Glomerular endothelial cell (primary cell): ENCODE measurements around the gene ABCC5. TPM values are rescaled to one million over a fixed set of nuclear protein-coding genes. Genes with fewer than 3 reads are reported as not detected.

Source experiments
- DNase-seq: peaks from one replicate; pipeline ENCODE4 v3.0.0-alpha.2; 2011; ENCODE audit warnings: low read depth, low spot score; ENCODE audit errors: extremely low read depth
- total RNA-seq: library from RNA; depleted of rRNA; stranded (reverse); fragments of >200 nt; gene quantifications from 2 replicates; pipeline ENCODE4 v1.2.3, GENCODE V29; 2015

Gene ABCC5
- total RNA-seq, 1 donor from 2014 or later: 12.2 TPM

DNA sequence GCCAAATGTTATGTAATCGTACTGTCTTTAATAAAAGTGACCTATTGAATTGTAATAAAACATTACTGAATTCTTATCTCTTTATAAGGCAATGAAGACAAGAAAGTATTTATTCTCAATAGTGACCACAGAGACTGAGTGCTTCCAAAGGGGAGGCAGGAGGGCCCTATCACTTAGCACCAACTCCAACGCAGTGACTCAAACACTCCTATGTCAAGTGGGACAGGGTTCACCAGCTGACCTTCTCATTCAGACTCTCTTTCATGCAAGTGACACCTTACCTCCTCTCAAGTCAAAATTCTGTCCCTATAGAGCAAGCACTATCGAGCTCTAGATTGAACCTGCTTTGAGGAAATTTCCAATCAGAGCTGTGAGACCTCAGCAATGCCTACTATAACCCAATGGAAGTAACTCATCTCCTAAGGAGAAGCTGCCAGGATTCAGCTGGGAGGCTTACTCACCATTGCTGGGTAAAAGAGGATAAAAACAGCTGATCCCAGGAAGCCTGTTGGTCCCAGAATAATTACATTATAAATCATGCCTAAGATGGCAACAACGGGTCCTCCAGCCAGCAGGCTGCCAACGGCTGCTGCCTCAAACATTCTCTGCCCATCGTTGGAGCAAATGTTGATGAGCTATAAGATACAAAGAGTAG lies 35.6 kb downstream of the ABCC5 start:
- DNase-seq: no peak

GRCh38 chr3:183980403-183980802 lies 37.3 kb downstream of the ABCC5 start:
- DNase-seq: no peak

- no peak for DNase-seq
Observed at GRCh38 chr3:183975981-183976662, 41.6 kb downstream of the ABCC5 start.

DNA sequence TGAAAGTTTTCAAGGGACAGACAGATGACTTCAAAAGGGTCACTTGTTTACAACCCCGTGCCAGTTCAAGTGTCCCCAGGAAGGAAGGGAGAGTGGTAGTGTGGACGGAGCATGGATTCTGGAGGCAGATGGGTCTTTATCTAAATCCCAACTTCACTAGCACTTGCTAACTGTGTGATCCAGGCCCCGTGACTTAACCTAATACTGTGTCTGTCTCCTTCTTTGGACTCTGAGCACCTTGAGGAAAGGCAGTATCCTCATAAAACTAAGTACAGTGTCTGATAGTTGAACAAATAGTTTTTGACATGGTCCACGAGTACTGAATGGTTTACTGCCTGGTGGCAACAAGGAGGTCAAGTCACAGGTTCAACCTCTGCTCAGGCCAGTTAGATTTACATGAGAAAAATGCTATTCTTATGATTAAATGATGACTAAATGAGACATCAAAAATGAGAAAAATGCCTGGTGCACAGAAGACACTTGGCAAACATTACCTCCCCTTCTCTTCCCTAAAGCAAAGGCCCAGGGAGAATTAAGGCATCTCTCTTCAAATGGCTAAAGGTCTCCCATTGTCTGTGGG lies 48.9 kb downstream of the ABCC5 start:
- no peak for DNase-seq

DNA sequence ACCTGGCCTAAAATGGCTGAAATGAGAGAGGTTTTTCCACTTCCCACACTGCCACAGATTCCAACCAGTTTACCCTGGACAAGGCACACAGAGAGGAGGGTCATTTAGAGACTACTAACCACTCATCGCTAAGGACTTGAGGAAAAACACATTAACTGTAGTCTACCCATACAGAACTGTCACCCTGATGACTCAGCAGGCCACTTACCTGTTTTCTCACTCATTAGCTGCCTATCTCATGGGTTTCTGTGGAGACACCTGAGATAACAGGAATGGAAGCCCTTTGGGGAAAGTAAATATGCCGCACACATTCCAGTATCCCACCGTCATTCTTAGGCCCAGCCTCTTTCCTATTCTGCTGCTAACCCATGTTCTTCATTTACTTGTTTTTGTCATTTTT lies 50.0 kb downstream of the ABCC5 start:
- no peak for DNase-seq

DNA sequence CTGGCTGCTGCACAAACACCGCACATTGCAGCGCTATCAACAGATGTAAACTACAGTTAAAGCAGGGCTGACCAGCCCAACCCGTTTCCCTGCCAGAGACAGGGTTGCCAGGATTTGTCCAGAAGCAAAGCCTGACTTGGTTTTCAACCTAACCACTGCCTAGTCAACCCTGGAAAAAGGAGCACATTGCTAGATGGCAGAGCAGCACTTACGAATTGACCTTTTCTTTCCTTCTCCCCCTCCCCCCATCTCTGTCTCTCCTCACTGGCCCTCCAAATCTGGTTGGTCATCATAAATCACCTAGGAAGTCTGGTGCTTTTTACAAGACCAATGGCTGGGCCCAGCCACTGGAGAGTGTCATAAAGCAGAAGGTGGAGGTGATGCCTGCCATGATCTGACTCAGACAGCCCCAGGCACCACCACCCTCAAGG lies 51.3 kb downstream of the ABCC5 start:
- no peak for DNase-seq

DNA sequence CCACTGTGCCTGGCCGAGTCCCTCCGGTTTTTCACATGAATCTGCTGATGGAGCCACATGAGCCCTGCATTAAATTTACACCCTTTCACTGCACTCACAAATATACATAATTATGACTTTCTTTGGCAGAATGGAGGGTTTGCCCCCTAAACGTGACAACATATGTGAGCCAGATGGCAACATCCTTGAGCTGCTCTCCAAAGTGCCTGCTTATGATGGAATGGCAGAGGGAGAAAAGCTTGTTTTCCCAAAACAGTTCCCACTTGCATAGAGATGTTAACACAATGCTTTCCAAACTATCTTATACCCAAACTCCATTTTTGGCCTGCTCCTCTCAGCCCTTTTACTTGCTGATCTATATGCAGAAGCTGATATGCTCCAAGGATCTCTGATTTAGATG lies 54.9 kb downstream of the ABCC5 start:
- no peak for DNase-seq

DNA sequence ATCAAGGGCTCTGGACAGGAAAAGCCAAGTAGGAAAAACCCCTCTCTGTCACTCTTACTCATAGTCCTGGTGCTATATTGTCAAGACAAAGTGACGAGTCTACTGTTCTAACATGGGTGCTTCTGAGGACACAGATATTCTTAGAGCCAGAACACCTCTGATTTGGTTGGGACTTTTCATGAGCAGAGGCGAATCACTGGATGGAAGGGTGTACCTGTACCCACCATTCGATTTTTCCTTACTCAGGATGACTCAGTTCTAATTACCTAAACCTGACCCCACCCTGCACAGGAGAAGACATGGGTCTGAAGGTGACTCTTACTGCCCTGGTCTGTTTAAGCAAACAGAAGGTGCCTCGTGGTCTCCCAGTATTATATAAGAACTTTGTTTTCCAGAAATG lies 58.5 kb downstream of the ABCC5 start:
- no peak for DNase-seq

DNA sequence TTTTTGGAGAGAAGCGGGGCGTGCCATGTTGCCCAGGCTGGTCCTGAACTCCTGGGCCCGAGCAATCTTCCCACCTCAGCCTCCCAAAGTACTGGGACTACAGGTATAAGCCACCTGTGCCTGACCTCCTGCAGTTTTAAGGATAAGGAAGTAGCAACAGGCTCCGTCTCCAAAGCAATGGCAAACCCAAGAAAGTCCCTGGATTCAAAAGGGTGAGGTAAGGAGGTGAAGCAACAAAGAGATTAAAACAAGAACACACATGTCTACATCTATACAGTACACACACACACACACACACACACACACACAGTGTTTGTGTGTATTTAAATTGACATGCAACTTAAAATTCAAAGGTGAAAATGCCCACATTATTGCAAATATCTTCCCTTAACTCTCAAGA lies 58.9 kb downstream of the ABCC5 start:
- no peak for DNase-seq

GRCh38 chr3:183958226-183958625 lies 59.5 kb downstream of the ABCC5 start:
- no peak for DNase-seq

GRCh38 chr3:183954875-183955274 lies 62.8 kb downstream of the ABCC5 start:
- DNase-seq: no peak

GRCh38 chr3:183953471-183954070 lies 64.1 kb downstream of the ABCC5 start:
- no peak for DNase-seq

DNA sequence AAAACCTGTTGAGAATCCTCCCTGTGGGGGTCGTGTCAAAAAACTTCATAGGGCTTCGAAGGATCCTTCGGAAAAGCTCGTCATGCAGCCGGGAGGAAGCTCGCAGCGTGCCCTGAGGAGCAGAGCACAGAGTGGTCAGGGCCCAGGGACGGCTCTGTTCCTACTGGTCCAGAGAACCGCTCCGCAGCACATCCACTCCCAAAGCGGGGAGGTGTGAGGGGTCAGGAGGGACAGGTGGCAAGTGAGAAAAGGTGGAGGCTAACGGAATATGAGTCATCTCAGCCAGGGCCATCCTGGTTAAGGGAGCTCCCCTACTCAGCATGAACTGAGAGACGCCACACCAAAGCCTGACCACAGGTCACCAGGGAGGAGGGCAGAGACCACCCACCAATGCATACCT lies 66.2 kb downstream of the ABCC5 start:
- DNase-seq: no peak

- DNase-seq: no peak
Observed at GRCh38 chr3:183949690-183950089, 68.0 kb downstream of the ABCC5 start.

GRCh38 chr3:183946037-183946436 lies 71.6 kb downstream of the ABCC5 start:
- DNase-seq: no peak

GRCh38 chr3:183944775-183945174 lies 72.9 kb downstream of the ABCC5 start:
- no peak for DNase-seq

GRCh38 chr3:183943739-183944138 lies 73.9 kb downstream of the ABCC5 start:
- DNase-seq: no peak

- DNase-seq: peak; percentile 9
Observed at GRCh38 chr3:183941216-183941615, 76.5 kb downstream of the ABCC5 start.

GRCh38 chr3:183937601-183938286 lies 79.9 kb downstream of the ABCC5 start:
- DNase-seq: no peak

DNA sequence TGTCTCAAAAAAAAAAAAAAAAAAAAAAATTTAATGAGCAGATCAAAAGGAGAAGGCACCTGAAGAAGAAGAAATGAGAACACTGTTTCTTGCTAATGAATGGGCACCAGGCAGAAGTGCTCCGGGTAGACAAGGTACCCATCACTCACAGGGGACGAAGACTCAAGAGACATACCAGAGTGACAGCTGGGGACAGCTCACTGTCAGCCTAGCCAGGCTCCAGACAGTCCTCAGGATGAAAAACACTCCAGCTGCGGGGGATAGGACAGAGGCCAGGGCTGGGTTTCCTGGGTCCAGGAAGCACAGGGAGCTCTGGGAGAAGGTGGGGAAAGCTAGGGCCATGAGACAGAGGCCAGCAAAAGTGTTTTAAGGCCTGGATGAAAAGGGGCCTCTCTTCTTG lies 84.5 kb downstream of the ABCC5 start:
- no peak for DNase-seq

DNA sequence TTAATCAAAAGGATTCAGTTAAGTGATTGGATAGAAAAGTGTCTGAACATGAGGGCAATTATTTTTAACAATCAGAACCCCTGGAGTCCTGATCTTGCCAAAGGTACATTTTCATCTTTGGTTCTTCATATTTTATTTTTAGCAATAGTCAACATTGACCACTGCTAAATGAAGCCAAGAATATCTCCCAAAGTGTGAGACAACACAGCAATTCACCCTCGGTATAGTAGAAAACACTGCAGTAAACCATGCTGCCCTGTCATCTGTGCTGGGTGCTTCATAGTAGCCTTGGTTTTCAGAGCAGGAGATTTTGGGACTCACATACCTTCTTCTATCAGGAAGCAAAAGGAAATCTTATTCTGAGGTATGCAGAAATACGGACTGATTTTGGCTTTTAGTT lies 85.8 kb downstream of the ABCC5 start:
- no peak for DNase-seq
